ENCODE measurements around the gene MR1. TPM values are rescaled to one million over a fixed set of nuclear protein-coding genes. Genes with fewer than 3 reads are reported as not detected.

MR1 gene
- total RNA-seq, result 10 to 100 TPM; 26.9 to 70.4 TPM

DNA sequence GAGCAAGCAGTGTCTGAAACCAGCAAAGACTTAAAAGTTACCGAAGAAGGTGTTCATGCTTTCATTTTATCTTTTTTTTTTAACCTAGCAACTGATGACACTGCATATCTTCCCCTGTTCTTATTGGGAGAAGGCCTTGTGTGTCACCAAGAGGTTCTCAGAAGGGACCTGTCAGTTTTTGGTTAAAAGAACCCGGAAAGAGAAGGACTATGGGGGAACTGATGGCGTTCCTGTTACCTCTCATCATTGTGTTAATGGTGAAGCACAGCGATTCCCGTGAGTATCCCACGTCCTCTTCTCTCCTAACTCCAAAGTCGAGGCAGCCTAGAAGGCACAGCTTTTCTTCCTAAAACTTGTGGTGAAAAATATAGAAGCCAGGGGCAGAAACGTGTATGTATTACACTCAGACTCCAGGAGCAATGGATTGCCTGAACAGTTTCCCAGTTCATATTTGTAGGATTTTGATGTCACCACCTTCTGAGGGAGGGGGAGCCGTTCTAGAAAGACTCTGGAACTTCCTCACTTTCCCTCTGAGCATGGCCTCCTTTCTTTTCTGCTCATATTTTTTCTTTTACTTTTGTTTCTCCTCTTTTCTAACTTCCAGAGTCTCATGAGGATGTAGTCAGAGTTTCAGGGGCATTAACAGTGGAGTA lies at the start of gene MR1:
Gene MR1, plus strand, starts transcription at position 185 of the 653 bp plus-strand sequence. Its CDS starts 25 bp downstream, at position 210.
- H3K27ac Mint-ChIP-seq, result peak within 1 kb of the TSS; percentile 96 to 99
- peak; percentile 72 for DNase-seq (ENCODE audit: low spot score)
- ATAC-seq, result peak; percentile 95 to 96
- peak within 1 kb of the TSS; percentile 94 for H3K4me3 Mint-ChIP-seq
- H3K36me3 Mint-ChIP-seq, result peaks cover 7% of the 10 kb centered on the region
- H3K4me1 Mint-ChIP-seq (ENCODE audit: low read depth in 2 of 2), result peaks cover 52 to 62% of the 10 kb centered on the region in 2 donors
- H3K9me3 Mint-ChIP-seq, result no peaks in the 10 kb centered on the region
- H3K27me3 Mint-ChIP-seq, result no peaks in the 10 kb centered on the region

DNA sequence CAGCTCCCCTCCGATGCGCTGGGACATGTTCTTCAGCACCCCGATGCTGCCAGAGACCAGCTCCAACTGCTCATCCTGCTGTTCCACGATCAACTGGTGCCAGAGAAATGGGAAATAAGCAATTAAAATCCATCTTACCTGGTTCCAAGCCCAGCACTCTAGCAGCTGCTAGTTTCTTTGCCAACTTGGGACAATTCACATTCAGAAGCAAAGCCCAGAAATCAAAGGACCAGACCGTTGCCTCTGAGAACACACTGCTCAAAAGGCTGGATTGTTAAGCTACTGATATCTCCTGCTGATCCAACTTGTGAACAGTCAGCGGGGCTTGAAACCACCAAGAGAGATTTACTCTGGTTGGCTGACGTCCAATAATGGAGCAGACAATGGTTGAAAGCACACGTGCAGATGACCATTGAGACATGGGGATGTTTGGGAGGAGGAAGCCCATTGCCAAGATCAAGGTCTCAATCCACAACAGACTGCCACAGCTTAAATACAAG lies 45.5 kb upstream of the MR1 start:
- H3K36me3 Mint-ChIP-seq, result peaks cover 21% of the 10 kb centered on the region
- no peak overlapping the region for H3K27ac Mint-ChIP-seq
- no peak overlapping the region for H3K4me3 Mint-ChIP-seq
- H3K9me3 Mint-ChIP-seq, result no peaks in the 10 kb centered on the region
- no peak for DNase-seq (ENCODE audit: low spot score)
- no peaks in the 10 kb centered on the region for H3K27me3 Mint-ChIP-seq
- H3K4me1 Mint-ChIP-seq (ENCODE audit: low read depth in 2 of 2), result peaks cover 5 to 12% of the 10 kb centered on the region in 2 donors
- ATAC-seq, result no peak

DNA sequence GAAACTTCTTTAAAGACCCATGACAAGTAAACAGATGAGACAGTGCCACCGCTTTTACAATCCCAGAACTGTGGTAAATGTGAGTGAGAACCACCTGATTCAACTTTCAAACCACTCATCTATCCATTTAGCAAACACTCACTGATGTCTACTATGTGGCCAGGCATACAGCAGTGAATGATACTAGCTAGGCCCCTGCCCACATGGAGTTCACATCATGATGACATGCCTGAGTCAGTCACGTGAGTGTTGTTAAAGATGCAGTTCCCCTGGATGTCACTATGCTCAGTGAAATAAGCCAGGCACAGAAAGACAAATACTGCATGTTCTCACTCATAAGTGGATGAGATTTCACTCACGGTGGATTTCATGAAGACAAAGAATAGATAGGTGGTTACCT lies 39.5 kb upstream of the MR1 start:
- Mint-ChIP-seq H3K9me3 (no peaks in the 10 kb centered on the region), H3K36me3 (peaks cover 11% of the 10 kb centered on the region), H3K27ac (no peak overlapping the region), H3K4me1 (ENCODE audit: low read depth in 2 of 2) (peaks cover 10 to 13% of the 10 kb centered on the region in 2 donors), H3K4me3 (no peak overlapping the region), H3K27me3 (no peaks in the 10 kb centered on the region)
- DNase-seq (ENCODE audit: low spot score), result no peak
- ATAC-seq, result peak in 1 of 2 donors; percentile 59

DNA sequence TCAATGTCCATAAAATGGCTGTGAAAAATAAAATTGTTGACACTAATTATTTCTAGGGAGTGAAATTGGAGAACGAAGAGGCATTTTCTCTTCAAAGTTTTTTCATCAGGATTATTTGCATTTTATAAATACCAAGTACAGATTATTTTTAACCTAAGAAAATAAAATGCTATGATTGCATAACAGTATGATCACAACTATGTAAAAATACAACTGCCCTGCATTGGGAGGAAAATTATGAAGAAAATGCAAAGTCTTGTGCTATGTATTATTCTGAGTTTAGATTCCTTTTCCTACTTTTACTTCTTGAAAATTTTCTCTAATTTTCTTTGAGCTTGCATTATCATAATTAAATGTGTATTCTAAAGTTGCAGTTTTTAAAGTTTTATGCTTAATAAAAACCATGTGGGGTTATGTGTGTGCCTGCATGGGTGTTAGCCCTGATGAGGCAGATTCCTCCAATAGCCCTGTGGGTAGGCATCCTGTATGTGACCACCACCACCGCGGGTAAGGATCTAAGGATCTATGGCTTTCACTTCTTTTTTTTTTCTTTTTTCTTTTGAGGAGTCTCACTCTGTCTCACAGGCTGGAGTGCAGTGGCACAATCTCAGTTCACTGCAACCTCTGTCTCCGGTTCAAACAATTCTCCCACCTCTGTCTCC lies 35.8 kb upstream of the MR1 start:
- no peak overlapping the region for H3K4me3 Mint-ChIP-seq
- peaks cover 27% of the 10 kb centered on the region for H3K36me3 Mint-ChIP-seq
- H3K27me3 Mint-ChIP-seq, result no peaks in the 10 kb centered on the region
- H3K4me1 Mint-ChIP-seq (ENCODE audit: low read depth in 2 of 2), result peaks cover 15 to 17% of the 10 kb centered on the region in 2 donors
- no peak for DNase-seq (ENCODE audit: low spot score)
- no peak for ATAC-seq
- no peaks in the 10 kb centered on the region for H3K9me3 Mint-ChIP-seq
- H3K27ac Mint-ChIP-seq, result no peak overlapping the region

DNA sequence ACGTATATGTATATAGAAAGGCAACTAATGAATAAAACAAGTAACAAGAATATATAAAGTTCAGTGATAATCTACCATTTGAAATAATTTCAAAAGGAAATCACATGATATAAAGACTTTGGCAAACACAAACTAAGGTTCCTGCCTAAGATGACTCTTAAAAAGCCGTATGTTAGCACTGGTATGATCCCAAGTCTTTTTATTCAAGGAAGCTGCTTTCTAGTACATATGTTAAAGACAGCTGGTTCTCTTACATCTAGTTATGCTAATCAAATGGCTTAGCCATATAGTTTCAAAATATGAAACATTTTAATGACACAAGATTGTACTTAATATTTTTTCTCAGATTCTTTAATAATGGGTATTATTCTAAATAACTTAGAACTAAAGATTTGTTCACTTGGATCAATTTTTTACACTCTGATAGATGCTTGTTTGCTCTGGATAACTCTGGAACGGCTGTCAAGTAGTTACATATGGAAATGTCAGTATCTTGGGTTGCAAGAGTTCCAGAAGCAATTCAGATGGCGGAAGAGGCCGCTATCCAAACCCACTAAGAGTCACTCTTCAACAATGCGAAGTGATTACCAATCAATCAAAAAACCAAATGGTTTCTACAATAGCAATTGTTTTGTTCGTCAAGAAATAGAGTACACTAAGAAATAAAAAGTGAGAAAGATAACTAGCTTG lies 32.5 kb upstream of the MR1 start:
- Mint-ChIP-seq H3K4me1 (ENCODE audit: low read depth in 2 of 2) (peaks cover 10 to 14% of the 10 kb centered on the region in 2 donors), H3K36me3 (peaks cover 40% of the 10 kb centered on the region), H3K9me3 (no peaks in the 10 kb centered on the region), H3K4me3 (no peak overlapping the region), H3K27me3 (no peaks in the 10 kb centered on the region), H3K27ac (no peak overlapping the region)
- ATAC-seq, result no peak
- no peak for DNase-seq (ENCODE audit: low spot score)

DNA sequence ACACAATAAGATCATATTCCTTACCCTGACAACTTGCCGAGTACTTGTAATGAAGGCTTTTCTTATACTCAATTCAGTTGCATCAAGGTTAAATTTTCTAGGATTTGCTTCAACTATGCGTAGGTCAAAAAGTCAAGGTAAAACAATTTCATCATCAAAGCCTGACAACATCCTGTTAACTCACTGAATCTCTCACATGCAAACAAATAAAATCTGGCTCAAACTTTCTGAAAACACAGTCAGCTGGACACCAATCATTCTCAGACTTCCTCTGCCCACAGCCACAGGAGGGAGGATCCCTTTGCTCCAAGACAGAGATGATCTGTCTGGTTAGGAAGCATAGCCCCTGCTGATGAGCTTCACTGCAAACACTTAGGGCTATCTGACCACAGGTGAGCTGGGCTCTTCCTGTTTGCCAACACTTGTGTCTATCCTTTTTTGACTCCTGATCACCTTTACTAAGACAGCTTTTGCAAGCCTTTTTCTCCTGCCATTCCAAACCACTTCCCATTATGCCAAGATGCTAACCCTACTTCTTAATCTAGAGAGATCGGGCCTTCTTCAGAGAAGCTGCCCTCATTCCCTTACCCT lies 31.1 kb upstream of the MR1 start:
- no peak for DNase-seq (ENCODE audit: low spot score)
- Mint-ChIP-seq H3K4me1 (ENCODE audit: low read depth in 2 of 2) (peaks cover 14 to 18% of the 10 kb centered on the region in 2 donors), H3K27me3 (no peaks in the 10 kb centered on the region), H3K27ac (no peak overlapping the region), H3K9me3 (no peaks in the 10 kb centered on the region), H3K4me3 (no peak overlapping the region), H3K36me3 (peaks cover 40% of the 10 kb centered on the region)
- no peak for ATAC-seq

DNA sequence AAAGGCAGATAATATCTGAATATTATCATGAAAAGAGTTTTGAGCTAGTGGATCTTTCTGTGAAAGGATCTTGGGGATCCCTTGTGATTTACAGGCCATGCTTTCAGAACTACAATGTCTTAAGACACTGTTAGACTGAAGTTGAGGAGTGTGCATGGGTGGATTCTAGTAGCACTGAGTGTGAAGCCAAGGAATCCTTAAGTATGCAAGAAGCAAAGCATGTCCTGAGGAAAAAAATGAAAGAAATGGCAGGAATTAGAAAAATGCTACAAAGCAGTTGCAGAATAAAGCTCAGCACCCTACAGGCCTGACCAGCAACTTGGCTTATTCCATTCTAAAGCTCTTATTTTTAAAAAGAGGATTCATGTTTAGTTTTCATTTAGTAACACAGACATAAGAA lies 23.0 kb upstream of the MR1 start:
- Mint-ChIP-seq H3K9me3 (no peaks in the 10 kb centered on the region), H3K27me3 (no peaks in the 10 kb centered on the region), H3K4me3 (no peak overlapping the region), H3K36me3 (no peaks in the 10 kb centered on the region), H3K27ac (no peak overlapping the region), H3K4me1 (ENCODE audit: low read depth in 2 of 2) (peaks cover 20 to 33% of the 10 kb centered on the region in 2 donors)
- ATAC-seq (no peak), DNase-seq (ENCODE audit: low spot score) (no peak)

DNA sequence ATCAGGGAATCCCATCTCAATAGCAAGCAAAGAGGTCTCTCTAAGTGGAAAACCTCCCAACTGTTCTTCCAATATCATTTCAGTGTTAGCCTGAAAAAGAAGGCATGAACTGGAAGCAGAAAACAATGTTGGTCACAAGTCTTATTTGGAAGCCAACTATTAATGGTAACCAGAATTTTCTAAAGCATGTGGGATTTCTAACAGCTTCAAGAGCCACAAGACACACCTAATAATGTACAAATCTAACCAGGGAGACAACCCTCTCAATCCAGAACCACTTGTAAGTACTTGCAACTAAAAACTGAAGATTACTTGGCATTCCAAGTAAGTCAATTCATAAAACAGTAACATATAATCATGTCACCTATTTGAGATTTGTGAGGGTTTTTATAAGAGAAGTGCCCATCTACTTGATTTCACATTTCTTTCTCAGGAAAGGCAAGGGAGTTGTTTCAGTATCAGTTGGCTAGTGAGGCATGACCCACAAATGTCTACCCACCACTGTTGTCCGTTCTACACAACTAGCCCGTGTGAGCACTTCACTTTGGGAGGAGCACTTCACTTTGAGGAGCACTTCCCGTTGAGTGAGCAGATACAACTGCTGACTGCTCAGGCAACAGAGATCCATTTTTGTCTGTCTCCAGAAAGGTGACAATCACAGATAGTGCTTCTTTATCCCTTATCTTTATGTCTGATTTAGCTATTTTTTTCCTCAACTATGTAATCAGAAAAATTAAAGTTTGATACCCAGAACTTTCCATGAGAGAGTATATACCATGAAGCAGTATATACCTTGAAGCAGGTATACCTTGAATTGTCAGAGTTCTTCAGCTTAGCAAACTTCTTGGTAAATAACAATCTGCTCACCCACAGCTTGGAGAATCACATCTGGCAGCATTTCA lies 22.2 kb upstream of the MR1 start:
- no peak overlapping the region for H3K4me3 Mint-ChIP-seq
- peaks cover 20 to 32% of the 10 kb centered on the region in 2 donors for H3K4me1 Mint-ChIP-seq (ENCODE audit: low read depth in 2 of 2)
- H3K27me3 Mint-ChIP-seq, result no peaks in the 10 kb centered on the region
- no peaks in the 10 kb centered on the region for H3K9me3 Mint-ChIP-seq
- H3K27ac Mint-ChIP-seq, result no peak overlapping the region
- ATAC-seq (no peak), DNase-seq (ENCODE audit: low spot score) (no peak)
- H3K36me3 Mint-ChIP-seq, result no peaks in the 10 kb centered on the region

DNA sequence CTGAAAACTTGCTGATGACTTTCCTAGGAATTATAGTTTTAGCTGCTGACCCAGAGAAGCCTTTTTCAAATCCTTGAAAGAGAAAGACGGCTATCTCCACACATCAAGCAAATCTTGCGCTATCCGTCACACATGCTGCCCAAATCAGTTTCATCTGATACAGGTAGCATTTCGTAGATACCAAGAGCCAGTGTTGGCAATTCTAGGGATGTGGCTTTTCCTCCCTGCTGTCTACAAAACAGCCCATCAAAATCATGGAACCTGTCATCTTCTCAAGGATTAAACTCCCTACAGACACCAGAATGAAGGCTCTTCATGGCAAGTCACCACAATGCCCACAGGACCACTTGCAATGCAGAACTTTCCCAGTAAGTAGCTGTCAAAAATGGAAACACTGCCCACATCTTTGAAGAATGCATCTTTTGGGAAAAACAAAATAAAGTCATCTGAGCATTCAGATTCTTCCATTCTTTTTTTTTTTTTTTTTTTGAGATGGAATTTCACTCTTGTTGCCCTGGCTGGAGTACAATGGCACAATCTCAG lies 21.5 kb upstream of the MR1 start:
- DNase-seq (ENCODE audit: low spot score), result no peak
- no peak for ATAC-seq
- Mint-ChIP-seq H3K4me3 (no peak overlapping the region), H3K27me3 (no peaks in the 10 kb centered on the region), H3K36me3 (no peaks in the 10 kb centered on the region), H3K4me1 (ENCODE audit: low read depth in 2 of 2) (peaks cover 21 to 25% of the 10 kb centered on the region in 2 donors), H3K27ac (peak overlapping the region in 1 of 2 donors; percentile 80), H3K9me3 (no peaks in the 10 kb centered on the region)

DNA sequence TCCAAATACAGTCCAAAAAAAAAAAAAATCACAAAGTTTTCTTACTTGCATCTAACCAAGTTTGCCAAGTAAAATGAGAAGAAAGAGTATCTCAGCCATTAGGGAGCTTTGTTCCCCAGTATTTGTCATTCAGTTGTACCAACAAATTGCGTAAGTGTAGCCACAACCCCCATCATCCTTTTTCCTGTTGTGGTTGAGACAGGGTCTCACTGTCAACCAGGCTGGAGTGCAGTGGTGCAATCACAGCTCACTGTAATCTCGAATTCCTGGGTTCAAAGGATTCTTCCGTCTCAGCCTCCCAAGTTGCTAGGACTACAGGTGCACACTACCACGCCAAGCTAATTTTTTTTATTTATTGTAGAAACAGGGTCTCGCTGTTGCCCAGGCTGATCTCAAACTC lies 20.6 kb upstream of the MR1 start:
- ATAC-seq (peak; percentile 47 to 72), DNase-seq (ENCODE audit: low spot score) (peak; percentile 78)
- H3K27me3 Mint-ChIP-seq, result no peaks in the 10 kb centered on the region
- peak overlapping the region; percentile 62 for H3K4me3 Mint-ChIP-seq
- no peaks in the 10 kb centered on the region for H3K9me3 Mint-ChIP-seq
- H3K4me1 Mint-ChIP-seq (ENCODE audit: low read depth in 2 of 2), result peaks cover 25 to 28% of the 10 kb centered on the region in 2 donors
- H3K36me3 Mint-ChIP-seq, result no peaks in the 10 kb centered on the region
- peak overlapping the region; percentile 15 to 80 for H3K27ac Mint-ChIP-seq

DNA sequence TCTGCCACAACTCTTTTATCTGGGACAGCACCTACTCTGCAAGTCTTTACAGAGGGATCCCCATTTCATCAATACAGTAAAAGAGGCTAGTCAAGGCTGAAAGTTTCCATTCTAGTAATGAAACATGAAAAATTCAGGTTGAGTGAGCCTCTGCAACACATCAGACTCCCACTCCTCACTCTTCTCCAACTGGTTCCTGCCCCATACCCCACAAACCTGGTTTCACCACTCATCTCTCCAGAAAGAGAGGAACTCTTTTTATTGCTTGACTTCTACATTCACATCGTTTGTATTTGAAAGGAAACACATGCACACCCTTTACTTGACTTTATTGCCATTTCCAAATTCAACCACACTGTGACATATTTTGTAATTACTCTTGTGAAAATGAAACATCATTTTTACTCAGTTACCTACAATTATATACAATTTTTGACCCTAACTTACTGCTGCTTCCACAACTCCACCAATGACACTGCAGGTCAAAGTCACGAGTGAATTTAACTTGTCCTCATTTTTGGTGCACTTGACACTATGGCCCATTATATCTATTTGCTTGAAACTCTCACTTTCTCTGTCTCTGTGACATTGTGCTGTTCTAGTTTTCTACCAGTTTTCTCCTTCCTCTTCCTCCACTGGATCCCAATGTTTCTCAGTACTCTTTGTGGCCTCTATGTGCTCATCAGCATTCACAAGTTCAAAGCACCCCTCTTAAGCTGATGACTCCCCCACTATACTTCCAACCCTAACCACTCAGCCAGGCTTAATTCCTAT lies 19.1 kb upstream of the MR1 start:
- Mint-ChIP-seq H3K4me1 (ENCODE audit: low read depth in 2 of 2) (peaks cover 35 to 36% of the 10 kb centered on the region in 2 donors), H3K27me3 (no peaks in the 10 kb centered on the region), H3K4me3 (no peak overlapping the region), H3K36me3 (no peaks in the 10 kb centered on the region), H3K9me3 (no peaks in the 10 kb centered on the region), H3K27ac (no peak overlapping the region)
- ATAC-seq, result peak; percentile 80 to 81
- no peak for DNase-seq (ENCODE audit: low spot score)

DNA sequence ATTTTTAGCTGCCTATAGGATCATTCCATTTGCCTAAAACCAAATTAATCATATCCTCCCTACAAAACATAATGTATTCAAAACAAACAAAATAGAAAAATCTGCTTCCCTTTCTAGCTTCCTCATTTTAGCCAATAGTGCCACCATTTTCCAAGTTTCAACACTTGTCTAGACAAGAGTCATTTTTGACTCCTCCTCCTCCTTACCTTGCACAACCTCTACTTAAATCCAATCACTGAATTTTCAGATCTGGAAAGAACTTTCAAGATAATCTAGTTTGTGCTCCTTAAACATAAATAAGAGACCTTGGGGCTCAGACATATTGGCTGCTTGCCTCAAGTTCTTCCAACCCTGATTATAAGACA lies 18.6 kb upstream of the MR1 start:
- ATAC-seq (no peak), DNase-seq (ENCODE audit: low spot score) (no peak)
- no peak overlapping the region for H3K27ac Mint-ChIP-seq
- no peaks in the 10 kb centered on the region for H3K36me3 Mint-ChIP-seq
- H3K4me1 Mint-ChIP-seq (ENCODE audit: low read depth in 2 of 2), result peaks cover 31 to 33% of the 10 kb centered on the region in 2 donors
- H3K27me3 Mint-ChIP-seq, result no peaks in the 10 kb centered on the region
- H3K4me3 Mint-ChIP-seq, result no peak overlapping the region
- no peaks in the 10 kb centered on the region for H3K9me3 Mint-ChIP-seq
